Upper lobe of left lung (tissue), 6 donors: ENCODE measurements around the gene EHD3. TPM values are rescaled to one million over a fixed set of nuclear protein-coding genes. Genes with fewer than 3 reads are reported as not detected.
A peak's percentile ranks its signal among the peaks of the same experiment; 100 is the strongest.

ENCODE experiments used
- ATAC-seq, 2 donors: fragments of 200-7000 bp; cut with Tn5 transposase; one replicate each; pipeline ENCODE4 v1.9.1; 2022; ENCODE audit warnings: mild to moderate bottlenecking in 2 of 2, moderate library complexity in 2 of 2; ENCODE audit not compliant: low FRiP score in 2 of 2
- DNase-seq, 2 donors: peaks; one replicate each; pipeline ENCODE4 v3.0.0-alpha.2; 2019 to 2020
- H3K27ac ChIP-seq, 4 donors: fragments of 200-600 bp; sonication (generic); one replicate each; pipeline ENCODE4 v1.5.1; 2016 to 2019
- H3K27me3 ChIP-seq, 4 donors: fragments of 200-600 bp; sonication (generic); one replicate each; pipeline ENCODE4 v1.5.1; 2017 to 2019
- H3K36me3 ChIP-seq, 4 donors: fragments of 200-600 bp; sonication (generic); one replicate each; pipeline ENCODE4 v1.5.1; 2016 to 2019
- H3K4me1 ChIP-seq, 4 donors: fragments of 200-600 bp; sonication (generic); one replicate each; pipeline ENCODE4 v1.5.1; 2018 to 2019
- H3K4me3 ChIP-seq, 4 donors: fragments of 200-600 bp; sonication (generic); one replicate each; pipeline ENCODE4 v1.5.1; 2017 to 2019; ENCODE audit warnings: mild to moderate bottlenecking in 2 of 4, moderate library complexity in 1 of 4
- H3K9me3 ChIP-seq, 4 donors: fragments of 200-600 bp; sonication (generic); one replicate each; pipeline ENCODE4 v1.5.1; 2018 to 2019
- CTCF ChIP-seq, 6 experiments: fragments of 450-650 bp in 4 of 6; fragments of 200-600 bp in 2 of 6; sonication (generic) in 2 of 6; IDR thresholded peaks; one replicate each; pipeline ENCODE4 v1.5.1; 2016 to 2019; ENCODE audit warnings: antibody characterized with exemption in 6 of 6
- EP300 ChIP-seq, 4 donors: sonication (generic); formaldehyde crosslinking; IDR thresholded peaks; one replicate each; pipeline ENCODE4 v1.5.1; 2017; ENCODE audit warnings: antibody characterized with exemption in 4 of 4, control low read depth in 2 of 4
- POLR2A ChIP-seq, 4 donors: fragments of 450-650 bp; IDR thresholded peaks; one replicate each; pipeline ENCODE4 v1.5.1; 2016 to 2017; ENCODE audit warnings: antibody characterized with exemption in 4 of 4, mild to moderate bottlenecking in 2 of 4
- POLR2AphosphoS5 ChIP-seq, 2 donors: sonication (generic); formaldehyde crosslinking; IDR thresholded peaks; one replicate each; pipeline ENCODE4 v1.5.1; 2017; ENCODE audit warnings: antibody characterized with exemption in 2 of 2
- WGBS, 2 donors: methylation state at CpG; one replicate each; pipeline ENCODE4 v1.1.5; 2017 to 2018; 5-methylcytosine and 5-hydroxymethylcytosine counted together
- total RNA-seq, 6 donors: library from RNA; depleted of rRNA in 4 of 6; stranded (reverse); fragments of >200 nt in 4 of 6; gene quantifications; one replicate each; pipeline versions ENCODE4 v1.1.0 to v1.2.1, GENCODE V29; 2016 to 2021
- donor health status: DM: no; HTN: no; CAD: no; lungs with moderate emphysema.
- donor health status: DM: no; HTN: yes; CAD: no; lungs with severe emphysema.

The EHD3 gene
- total RNA-seq, 6 donors from 2014 or later, result 3.7 to 12.5 (median 7.3) TPM

- Histone ChIP-seq H3K27me3 (no peaks in the 10 kb centered on the region), H3K4me1 (peaks cover 8 to 36% (median 21%) of the 10 kb centered on the region in 4 donors), H3K36me3 (no peaks in the 10 kb centered on the region), H3K9me3 (no peaks in the 10 kb centered on the region), H3K4me3 (peak overlapping the region; percentile 53 to 79 (median 64)), H3K27ac (peak overlapping the region; percentile 15 to 79 (median 60))
- 63 to 65% methylated on average over 17 of the region's 17 CpGs for WGBS, 2 donors
- no peak for ATAC-seq
- DNase-seq, result no peak
- no peak for TF ChIP-seq POLR2AphosphoS5 (IDR thresholded peaks at IDR 0.05)
- TF ChIP-seq CTCF (IDR thresholded peaks at IDR 0.05), result no peak
- no peak for TF ChIP-seq EP300 (IDR thresholded peaks at IDR 0.05)
- no peak for TF ChIP-seq POLR2A (IDR thresholded peaks at IDR 0.05)
These were observed 941 bp downstream of the EHD3 start for GRCh38 chr2:31234683-31235503.

- no peak for DNase-seq
- TF ChIP-seq EP300 (IDR thresholded peaks at IDR 0.05), result no peak
- TF ChIP-seq POLR2AphosphoS5 (IDR thresholded peaks at IDR 0.05), result no peak
- TF ChIP-seq CTCF (IDR thresholded peaks at IDR 0.05), result no peak
- no peak for TF ChIP-seq POLR2A (IDR thresholded peaks at IDR 0.05)
- Histone ChIP-seq H3K36me3 (no peaks in the 10 kb centered on the region), H3K4me1 (peaks cover 8 to 36% (median 21%) of the 10 kb centered on the region in 4 donors), H3K9me3 (no peaks in the 10 kb centered on the region), H3K27ac (no peak overlapping the region), H3K27me3 (no peaks in the 10 kb centered on the region), H3K4me3 (peak overlapping the region in 3 of 4 donors; percentile 60 to 79 (median 68))
- 76 to 78% methylated on average over 4 of the region's 4 CpGs for WGBS, 2 donors
- no peak for ATAC-seq
These were observed 1.6 kb downstream of the EHD3 start for GRCh38 chr2:31235504-31235902.

- no peak for ATAC-seq
- Histone ChIP-seq H3K4me3 (no peak overlapping the region), H3K4me1 (peaks cover 8 to 36% (median 21%) of the 10 kb centered on the region in 4 donors), H3K27me3 (no peaks in the 10 kb centered on the region), H3K27ac (peak overlapping the region in 1 of 4 donors; percentile 15), H3K36me3 (no peaks in the 10 kb centered on the region), H3K9me3 (no peaks in the 10 kb centered on the region)
- 73 to 79% methylated on average over 7 of the region's 7 CpGs for WGBS, 2 donors
- TF ChIP-seq CTCF (IDR thresholded peaks at IDR 0.05), result no peak
- TF ChIP-seq POLR2AphosphoS5 (IDR thresholded peaks at IDR 0.05), result no peak
- TF ChIP-seq POLR2A (IDR thresholded peaks at IDR 0.05), result no peak
- no peak for TF ChIP-seq EP300 (IDR thresholded peaks at IDR 0.05)
- DNase-seq, result no peak
These were observed 2.7 kb downstream of the EHD3 start for GRCh38 chr2:31236433-31237205.

GRCh38 chr2:31237348-31238017 lies 3.5 kb downstream of the EHD3 start:
- H3K36me3 ChIP-seq, result no peaks in the 10 kb centered on the region
- WGBS, 2 donors, result 89 to 98% methylated on average over 9 of the region's 9 CpGs
- H3K27me3 ChIP-seq, result no peaks in the 10 kb centered on the region
- H3K4me1 ChIP-seq, result peaks cover 8 to 36% (median 21%) of the 10 kb centered on the region in 4 donors
- H3K9me3 ChIP-seq, result no peaks in the 10 kb centered on the region
- no peak overlapping the region for H3K27ac ChIP-seq
- DNase-seq, result peak in 1 of 2 donors; percentile 12
- TF ChIP-seq POLR2A (IDR thresholded peaks at IDR 0.05), result no peak
- no peak for TF ChIP-seq POLR2AphosphoS5 (IDR thresholded peaks at IDR 0.05)
- TF ChIP-seq EP300 (IDR thresholded peaks at IDR 0.05), result no peak
- TF ChIP-seq CTCF (IDR thresholded peaks at IDR 0.05), result no peak
- H3K4me3 ChIP-seq, result no peak overlapping the region
- ATAC-seq, result no peak
